Embryonic facial prominence (tissue), 1 donor: Measurements from ENCODE around the gene RIBC2.

Experiments used
- DNase-seq: peaks from one replicate; pipeline ENCODE4 v3.0.0-alpha.2; 2016; ENCODE audit errors: extremely low spot score

RIBC2 gene

GRCh38 chr22:45475063-45475747, 61.7 kb downstream of the RIBC2 start:
- DNase-seq = peak; percentile 76

DNA sequence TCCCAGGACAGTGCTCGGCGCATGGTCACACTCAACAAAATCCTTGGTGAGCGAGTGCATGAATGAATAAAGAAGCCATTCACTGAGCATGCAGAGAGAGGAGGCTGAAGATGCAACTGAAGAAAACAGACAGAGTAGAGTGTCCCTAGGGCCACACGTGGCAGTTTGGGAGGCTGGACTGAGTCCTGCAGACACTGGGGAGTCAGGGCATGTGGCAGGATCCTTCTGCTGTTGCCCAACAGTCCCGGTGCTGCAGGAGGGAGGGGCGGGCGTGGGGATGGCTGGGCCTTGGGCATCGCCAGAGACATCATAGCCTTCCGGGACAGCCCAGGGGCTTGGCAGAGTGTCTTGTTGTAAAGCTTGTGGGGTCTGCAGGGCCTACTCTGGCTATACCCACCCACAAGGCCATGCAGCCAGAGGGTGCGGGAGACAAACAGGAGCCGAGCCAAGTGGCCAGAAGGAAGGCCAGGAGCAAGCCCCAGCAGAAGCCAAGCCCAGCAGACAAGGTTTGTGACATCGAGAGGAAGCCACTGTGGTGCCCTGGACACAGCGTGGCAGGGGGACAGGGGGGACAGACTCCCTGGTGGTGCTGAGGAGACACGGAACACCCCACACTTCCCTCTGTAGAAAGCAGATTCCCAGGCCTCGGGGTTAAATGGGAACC, 62.5 kb downstream of the RIBC2 start:
- no peak for DNase-seq

DNA sequence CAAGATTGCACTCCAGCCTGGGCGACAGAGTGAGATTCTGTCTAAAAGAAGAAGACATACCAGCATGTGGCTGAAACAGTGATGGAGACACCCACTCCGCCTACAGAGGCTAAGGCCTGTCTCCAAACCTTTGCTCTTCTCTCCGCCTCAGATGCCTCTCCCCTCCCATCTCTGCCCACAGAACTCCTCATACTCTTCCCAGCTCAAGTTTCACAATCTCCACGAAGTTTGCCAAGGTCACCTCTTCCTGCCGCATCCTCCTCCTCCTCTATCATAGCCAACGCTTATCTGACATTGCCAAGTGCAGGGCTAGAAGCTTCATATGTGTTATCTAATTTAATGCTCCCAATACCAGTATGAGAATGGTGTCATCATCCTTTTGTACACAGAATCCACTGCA, 63.3 kb downstream of the RIBC2 start:
- DNase-seq = no peak

- DNase-seq = no peak
These were observed 64.0 kb downstream of the RIBC2 start for GRCh38 chr22:45477366-45478107.

GRCh38 chr22:45478108-45478771, 64.7 kb downstream of the RIBC2 start:
- peak; percentile 70 for DNase-seq

DNA sequence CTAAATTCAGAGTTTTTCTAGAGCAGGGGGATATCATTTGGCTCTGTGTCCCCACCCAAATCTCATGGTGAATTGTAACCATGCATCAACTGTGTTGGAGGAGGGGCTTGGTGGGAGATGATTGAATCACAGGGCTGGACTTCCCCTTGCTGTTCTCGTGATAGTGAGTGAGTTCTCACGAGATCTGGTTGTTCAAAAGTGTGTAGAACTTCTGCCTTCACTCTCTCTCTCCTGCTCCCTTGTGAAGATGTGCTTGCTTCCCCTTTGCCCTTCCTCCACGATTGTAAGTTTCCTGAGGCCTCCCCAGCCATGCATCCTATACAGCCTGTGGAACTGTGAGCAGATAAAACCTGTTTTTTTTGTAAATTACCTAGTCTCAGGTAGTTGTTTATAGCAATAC, 67.2 kb downstream of the RIBC2 start:
- no peak for DNase-seq

DNA sequence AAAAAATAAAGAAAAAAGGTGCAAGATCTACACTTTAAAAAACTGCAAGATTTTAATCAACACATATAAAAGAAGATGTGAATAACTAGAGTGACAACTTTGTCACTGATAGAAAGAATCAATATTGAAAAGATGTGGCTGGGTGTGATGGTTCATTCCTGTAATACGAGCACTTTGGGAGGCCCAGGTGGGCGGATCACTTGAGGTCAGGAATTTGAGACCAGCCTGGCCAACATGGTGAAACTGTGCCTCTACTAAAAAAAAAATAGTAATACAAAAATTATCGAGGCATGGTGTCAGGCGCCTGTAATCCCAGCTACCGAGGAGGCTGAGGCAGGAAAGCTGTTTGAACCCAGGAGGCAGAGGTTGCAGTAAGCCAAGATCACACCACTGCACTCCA, 68.2 kb downstream of the RIBC2 start:
- no peak for DNase-seq
